Effector memory CD4-positive, alpha-beta T cell (primary cell): ENCODE data around the gene CALML4.

Source experiments
- DNase-seq, 3 donors: peaks; one replicate each; pipeline ENCODE4 v3.0.0-alpha.2; 2020
- H3K27ac ChIP-seq: 2 replicates; pipeline ENCODE4 v1.7.0; 2013; ENCODE audit warnings: mild to moderate bottlenecking, low read length, moderate library complexity; ENCODE audit not compliant: insufficient read depth, poor library complexity, severe bottlenecking
- H3K27me3 ChIP-seq: replicated peaks from 2 replicates; pipeline ENCODE4 v1.7.0; 2013; ENCODE audit warnings: mild to moderate bottlenecking, low read length; ENCODE audit not compliant: insufficient read depth, control insufficient read depth, poor library complexity, severe bottlenecking
- H3K36me3 ChIP-seq: 2 replicates; pipeline ENCODE4 v1.7.0; 2013; ENCODE audit warnings: mild to moderate bottlenecking, low read length, moderate library complexity; ENCODE audit not compliant: control insufficient read depth, insufficient read depth
- H3K4me1 ChIP-seq: 2 replicates; pipeline ENCODE4 v1.7.0; 2013; ENCODE audit warnings: low read length, mild to moderate bottlenecking; ENCODE audit not compliant: control insufficient read depth, insufficient read depth, poor library complexity, severe bottlenecking
- H3K4me3 ChIP-seq: 2 replicates; pipeline ENCODE4 v1.7.0; 2013; ENCODE audit warnings: low read length, low read depth, mild to moderate bottlenecking; ENCODE audit not compliant: insufficient read depth, poor library complexity, severe bottlenecking
- H3K9me3 ChIP-seq: 2 replicates; pipeline ENCODE4 v1.7.0; 2013; ENCODE audit warnings: mild to moderate bottlenecking, low read length, moderate library complexity; ENCODE audit not compliant: control insufficient read depth

Gene CALML4

GRCh38 chr15:68201879-68202261 lies 3.3 kb downstream of the CALML4 start:
- no peaks in the 10 kb centered on the region for H3K9me3 ChIP-seq
- peaks cover 7% of the 10 kb centered on the region for H3K4me1 ChIP-seq
- H3K27me3 ChIP-seq, result no peaks in the 10 kb centered on the region
- no peak for DNase-seq
- no peak overlapping the region for H3K27ac ChIP-seq
- no peak overlapping the region for H3K4me3 ChIP-seq
- no peaks in the 10 kb centered on the region for H3K36me3 ChIP-seq

DNA sequence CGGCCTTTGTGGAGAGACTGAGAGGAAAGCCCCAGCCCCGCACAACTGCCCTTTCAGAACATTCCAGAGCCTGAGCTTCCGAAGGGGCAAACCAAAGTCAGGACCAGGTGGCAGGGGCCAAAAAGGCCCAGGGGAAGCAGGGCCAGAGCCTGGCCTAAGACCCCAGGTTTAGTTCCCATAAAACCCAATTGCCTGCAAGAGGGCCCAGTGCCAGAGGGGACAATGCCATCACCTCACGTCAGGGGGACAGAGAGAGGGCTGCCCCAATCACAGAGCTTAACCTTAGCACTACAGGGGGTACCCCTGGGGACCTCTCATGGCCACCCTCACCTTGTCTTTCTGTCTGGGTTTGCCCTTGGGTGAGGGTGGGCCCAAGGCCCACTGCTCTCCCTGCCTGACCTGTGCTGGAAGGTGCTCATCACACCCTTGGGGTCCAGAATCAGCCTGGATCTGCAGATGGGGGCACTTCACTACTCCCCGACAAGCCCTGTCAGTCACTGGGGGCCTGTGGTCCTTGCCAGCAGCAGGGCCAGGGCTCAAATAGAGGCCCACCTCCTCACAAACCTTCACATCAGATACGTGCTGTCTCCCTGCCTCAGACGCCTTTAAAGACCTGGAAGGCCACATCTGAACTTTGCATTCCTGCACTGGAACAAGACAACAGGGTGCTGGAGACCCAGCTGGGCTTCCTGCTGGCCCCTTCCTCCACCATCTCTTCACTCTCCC lies 3.8 kb downstream of the CALML4 start:
- no peak overlapping the region for H3K4me3 ChIP-seq
- no peak for DNase-seq
- no peaks in the 10 kb centered on the region for H3K36me3 ChIP-seq
- no peaks in the 10 kb centered on the region for H3K27me3 ChIP-seq
- H3K4me1 ChIP-seq, result peaks cover 7% of the 10 kb centered on the region
- H3K9me3 ChIP-seq, result no peaks in the 10 kb centered on the region
- no peak overlapping the region for H3K27ac ChIP-seq

GRCh38 chr15:68200016-68200861 lies 4.9 kb downstream of the CALML4 start:
- no peak for DNase-seq
- no peaks in the 10 kb centered on the region for H3K9me3 ChIP-seq
- no peak overlapping the region for H3K27ac ChIP-seq
- H3K4me1 ChIP-seq, result no peaks in the 10 kb centered on the region
- H3K36me3 ChIP-seq, result no peaks in the 10 kb centered on the region
- no peaks in the 10 kb centered on the region for H3K27me3 ChIP-seq
- H3K4me3 ChIP-seq, result no peak overlapping the region

GRCh38 chr15:68199340-68199739 lies 5.8 kb downstream of the CALML4 start:
- no peaks in the 10 kb centered on the region for H3K27me3 ChIP-seq
- no peak overlapping the region for H3K27ac ChIP-seq
- no peaks in the 10 kb centered on the region for H3K9me3 ChIP-seq
- H3K36me3 ChIP-seq, result no peaks in the 10 kb centered on the region
- H3K4me3 ChIP-seq, result no peak overlapping the region
- DNase-seq, result no peak
- H3K4me1 ChIP-seq, result no peaks in the 10 kb centered on the region

DNA sequence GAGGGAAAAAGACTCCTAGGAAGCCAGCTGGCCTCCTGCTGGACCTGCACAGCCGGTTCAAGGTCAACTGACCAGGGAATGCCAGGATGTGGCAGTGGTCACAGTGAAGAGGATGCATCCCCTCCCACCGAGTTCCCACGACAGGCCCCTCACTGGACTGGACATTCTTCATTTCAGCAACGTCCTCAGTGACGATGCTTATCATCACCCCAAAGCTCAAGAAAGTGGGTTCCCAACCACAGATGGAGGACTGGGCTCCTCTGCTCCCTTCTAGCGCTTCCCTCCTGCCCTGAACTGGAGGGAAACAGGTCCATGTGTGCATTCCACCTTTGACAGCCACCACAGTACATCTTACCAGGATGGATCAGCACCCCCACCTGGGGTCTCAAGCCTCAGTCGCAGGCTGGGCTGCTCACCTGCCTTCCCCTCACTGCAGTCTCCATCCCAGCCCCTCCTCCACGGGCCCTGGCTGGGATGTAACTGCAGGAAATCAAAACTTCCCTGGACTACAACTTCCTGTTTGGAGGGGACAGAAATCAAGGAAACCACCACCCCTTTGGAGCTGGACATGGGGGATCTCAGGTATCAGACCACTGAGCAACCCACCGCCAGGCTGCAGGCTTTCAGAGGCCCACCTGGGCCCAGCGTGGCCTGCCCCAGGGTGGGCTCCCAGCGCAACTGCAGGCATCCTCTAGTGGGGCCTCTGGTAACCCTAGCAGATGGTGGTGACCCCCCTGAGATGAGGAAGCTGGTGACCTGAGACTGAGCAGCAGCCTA lies 7.3 kb downstream of the CALML4 start:
- H3K9me3 ChIP-seq, result no peaks in the 10 kb centered on the region
- H3K36me3 ChIP-seq, result peaks cover 4% of the 10 kb centered on the region
- no peaks in the 10 kb centered on the region for H3K4me1 ChIP-seq
- no peak overlapping the region for H3K27ac ChIP-seq
- no peaks in the 10 kb centered on the region for H3K27me3 ChIP-seq
- no peak overlapping the region for H3K4me3 ChIP-seq
- DNase-seq, result no peak

GRCh38 chr15:68197170-68197492 lies 8.0 kb downstream of the CALML4 start:
- no peaks in the 10 kb centered on the region for H3K9me3 ChIP-seq
- no peak overlapping the region for H3K27ac ChIP-seq
- H3K27me3 ChIP-seq, result no peaks in the 10 kb centered on the region
- H3K4me3 ChIP-seq, result no peak overlapping the region
- H3K36me3 ChIP-seq, result peaks cover 11% of the 10 kb centered on the region
- H3K4me1 ChIP-seq, result no peaks in the 10 kb centered on the region
- no peak for DNase-seq

- DNase-seq, result no peak
- H3K4me1 ChIP-seq, result no peaks in the 10 kb centered on the region
- peaks cover 14% of the 10 kb centered on the region for H3K36me3 ChIP-seq
- no peaks in the 10 kb centered on the region for H3K27me3 ChIP-seq
- no peak overlapping the region for H3K4me3 ChIP-seq
- no peaks in the 10 kb centered on the region for H3K9me3 ChIP-seq
- no peak overlapping the region for H3K27ac ChIP-seq
Observed at GRCh38 chr15:68196445-68197169, 8.5 kb downstream of the CALML4 start.

DNA sequence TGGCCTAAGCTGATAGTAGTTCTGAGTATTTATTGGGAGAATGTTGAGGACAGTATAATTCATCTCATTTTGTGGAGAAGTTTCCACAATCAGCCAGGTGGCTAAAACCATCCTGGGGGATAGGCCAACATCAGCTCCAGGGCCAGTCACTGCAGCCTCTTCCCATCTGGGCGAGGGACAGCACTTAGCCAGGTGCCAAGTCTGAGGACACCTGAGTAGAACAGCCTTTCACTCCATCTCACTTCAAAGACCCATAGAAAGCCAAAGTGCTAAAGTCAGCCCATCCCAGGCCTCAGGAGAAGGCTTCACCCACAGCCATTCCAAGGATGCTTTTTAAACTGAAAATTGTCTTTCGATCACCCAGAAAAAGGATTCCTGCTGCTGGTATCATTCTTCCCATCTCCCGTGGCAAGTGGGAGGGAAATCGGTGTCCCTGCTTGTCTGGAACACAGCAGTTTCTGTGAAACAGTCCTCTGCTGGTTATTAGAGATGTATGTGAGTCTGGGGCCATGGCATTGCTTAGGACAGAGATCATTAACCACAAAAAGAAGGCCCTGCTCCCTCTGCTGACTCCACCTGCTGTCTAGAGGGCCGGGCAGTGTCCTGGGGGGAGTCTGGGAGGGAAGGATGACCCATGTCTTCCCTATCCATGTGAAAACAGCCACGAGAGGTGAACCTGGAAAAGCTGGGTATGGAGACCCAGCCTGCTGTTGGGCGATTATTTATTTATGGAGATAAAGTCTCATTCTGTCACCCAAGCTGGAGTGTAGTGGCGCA lies 9.6 kb downstream of the CALML4 start:
- Histone ChIP-seq H3K27me3 (no peaks in the 10 kb centered on the region), H3K4me1 (no peaks in the 10 kb centered on the region), H3K4me3 (no peak overlapping the region), H3K27ac (no peak overlapping the region), H3K9me3 (no peaks in the 10 kb centered on the region), H3K36me3 (peaks cover 14% of the 10 kb centered on the region)
- no peak for DNase-seq

GRCh38 chr15:68192804-68193486 lies 12.2 kb downstream of the CALML4 start:
- no peak for DNase-seq

More at GRCh38 chr15:68192804-68193486, 12.2 kb downstream of the CALML4 start:
- Histone ChIP-seq H3K4me1 (no peaks in the 10 kb centered on the region), H3K4me3 (no peak overlapping the region), H3K9me3 (no peaks in the 10 kb centered on the region), H3K27me3 (no peaks in the 10 kb centered on the region), H3K36me3 (peaks cover 18% of the 10 kb centered on the region), H3K27ac (no peak overlapping the region)
